T-helper 2 cell (primary cell): Measurements from ENCODE around the gene RBP3.
"Not testable (repeated sequence)": the region's sequence is repeated elsewhere in the genome, so short reads cannot be mapped to it uniquely, and the experiment has no call there.

Experiments used
- DNase-seq, 5 experiments: peaks; one replicate each; pipeline versions ENCODE4 v3.0.0 to v3.0.0-alpha.2; 2012 to 2022

The RBP3 gene

GRCh38 chr10:47376522-47377220 lies 28.5 kb downstream of the RBP3 start:
- no peak for DNase-seq

DNA sequence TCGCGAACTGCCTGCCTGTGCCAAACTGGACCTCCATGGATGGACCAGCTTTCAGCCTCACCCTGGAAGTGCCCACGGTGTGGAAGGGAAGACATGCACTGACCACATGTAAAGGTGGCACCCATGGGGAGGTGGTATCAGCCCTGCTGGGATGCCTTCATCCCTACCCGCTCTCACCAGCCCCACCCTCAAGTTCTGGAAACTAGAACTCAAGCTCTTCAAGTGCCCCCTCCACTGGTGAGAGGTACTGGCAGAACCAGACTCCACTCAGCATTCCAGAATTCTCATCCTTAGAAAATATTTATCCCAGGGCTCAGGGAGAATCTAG lies 30.0 kb downstream of the RBP3 start:
- no peak for DNase-seq

GRCh38 chr10:47378606-47379444 lies 30.7 kb downstream of the RBP3 start:
- no peak for DNase-seq

GRCh38 chr10:47379445-47379785 lies 31.3 kb downstream of the RBP3 start:
- no peak for DNase-seq

DNA sequence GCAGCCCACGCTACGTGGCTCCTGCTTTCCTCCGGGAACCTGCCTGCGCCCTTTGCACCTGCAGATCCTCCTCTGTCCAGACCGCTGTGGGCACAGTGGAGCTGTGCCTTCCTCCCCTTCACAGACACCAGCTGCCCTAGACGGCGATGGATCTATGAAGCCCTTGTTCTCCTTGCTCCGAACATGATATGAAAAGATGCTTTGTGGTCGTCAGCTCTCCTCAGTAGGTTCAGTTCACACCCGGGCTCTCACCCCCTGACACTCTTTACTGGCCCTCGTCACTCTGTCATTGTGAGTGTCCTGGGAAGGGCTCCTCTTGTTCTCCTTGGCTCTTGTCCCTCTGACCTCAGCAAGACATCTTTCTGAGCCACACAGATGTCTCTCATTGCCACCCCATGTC lies 31.7 kb downstream of the RBP3 start:
- no peak for DNase-seq

DNA sequence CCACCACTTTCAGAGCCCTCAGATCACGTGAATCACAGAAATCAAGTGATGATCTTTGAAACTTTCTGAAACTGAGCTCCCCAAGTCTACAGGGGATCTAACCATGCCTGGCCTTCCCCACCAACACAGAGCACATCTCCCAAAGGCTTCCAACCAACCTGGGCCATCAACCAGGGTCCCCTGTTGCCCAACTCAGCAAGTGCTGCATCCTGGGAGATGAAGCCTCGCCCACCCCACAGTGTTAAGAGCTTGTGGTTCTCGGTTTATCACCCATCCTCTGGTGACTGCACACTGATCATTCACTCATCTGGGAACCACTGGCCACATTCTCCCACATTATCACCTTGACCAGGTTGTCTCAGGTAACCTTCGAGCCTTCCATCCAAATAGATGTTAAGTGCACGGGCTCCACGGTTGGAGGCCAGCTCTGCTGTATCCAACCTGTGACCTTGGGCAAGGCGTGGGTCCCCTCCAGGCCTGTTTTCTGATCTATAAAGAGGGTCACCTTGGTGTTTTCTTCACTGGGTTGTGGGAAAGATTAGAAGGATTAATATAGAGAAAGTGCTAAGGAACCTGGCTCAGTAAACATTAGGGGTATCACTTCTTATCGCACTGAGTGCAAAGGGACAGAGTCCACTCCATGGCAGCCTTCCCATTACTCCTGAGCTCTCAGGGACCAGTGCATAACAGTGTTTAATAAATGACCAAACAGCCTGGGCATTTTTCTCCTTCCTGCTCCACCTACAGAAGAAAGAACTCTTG lies 32.4 kb downstream of the RBP3 start:
- no peak for DNase-seq

DNA sequence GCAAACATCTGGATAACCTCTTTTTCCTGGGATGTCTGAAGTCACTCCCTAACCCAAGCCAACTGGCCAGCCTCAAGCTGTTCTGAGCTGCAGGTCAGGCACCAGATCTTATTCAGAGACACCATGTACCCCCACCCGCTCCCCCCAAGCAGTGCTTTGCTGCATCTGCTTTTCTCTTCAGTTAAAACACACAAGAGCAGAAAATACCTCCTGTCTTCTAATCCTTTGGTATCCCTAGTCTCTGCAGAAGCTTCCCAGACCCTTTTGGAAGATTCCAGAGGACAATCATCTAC lies 32.9 kb downstream of the RBP3 start:
- DNase-seq: no peak

DNA sequence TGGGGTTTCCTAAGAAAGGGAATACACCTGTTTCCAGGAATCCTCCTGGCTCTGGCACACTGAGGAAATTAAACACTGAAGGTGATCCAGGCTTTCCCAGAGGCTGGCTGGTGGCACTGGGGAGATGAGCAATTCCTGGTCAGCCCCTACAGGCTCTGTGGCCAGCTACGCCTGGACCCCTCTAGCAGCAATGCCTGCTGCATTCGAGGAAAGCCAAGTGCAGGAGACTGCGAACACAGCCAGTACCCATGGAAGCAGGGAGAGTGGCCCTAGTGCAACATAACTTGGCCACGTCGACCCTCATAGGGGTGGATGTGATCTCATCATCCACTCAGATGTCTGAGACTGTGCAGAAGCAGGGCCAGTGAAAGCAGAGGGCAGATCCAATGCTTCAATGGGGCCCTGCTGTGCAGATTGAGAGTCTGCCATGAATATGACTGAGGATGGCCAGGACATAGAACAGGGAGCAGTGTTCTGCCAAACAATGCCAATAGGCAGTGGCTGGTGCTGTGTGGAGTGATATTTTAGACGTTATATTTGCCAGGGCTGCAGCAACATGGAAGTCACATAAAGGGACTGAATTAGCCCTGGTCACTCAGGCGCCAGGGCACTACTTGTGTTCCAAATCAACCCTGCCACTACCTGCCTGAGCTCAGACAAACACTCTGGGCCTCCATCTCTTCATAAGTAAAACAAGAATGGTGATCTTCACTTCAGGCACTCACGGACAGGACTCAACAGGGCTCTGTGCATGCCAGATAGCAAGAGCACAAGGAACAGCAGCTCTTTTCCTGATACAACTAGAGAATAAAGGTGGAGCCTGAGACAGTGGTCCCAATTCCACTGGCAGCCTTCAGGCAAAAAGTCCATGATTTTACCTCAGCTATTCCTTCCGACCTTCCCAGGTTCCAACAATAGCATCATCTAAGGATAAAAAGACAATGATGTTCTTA lies 33.5 kb downstream of the RBP3 start:
- no peak for DNase-seq

GRCh38 chr10:47383261-47384147 lies 35.3 kb downstream of the RBP3 start:
- DNase-seq: no peak

DNA sequence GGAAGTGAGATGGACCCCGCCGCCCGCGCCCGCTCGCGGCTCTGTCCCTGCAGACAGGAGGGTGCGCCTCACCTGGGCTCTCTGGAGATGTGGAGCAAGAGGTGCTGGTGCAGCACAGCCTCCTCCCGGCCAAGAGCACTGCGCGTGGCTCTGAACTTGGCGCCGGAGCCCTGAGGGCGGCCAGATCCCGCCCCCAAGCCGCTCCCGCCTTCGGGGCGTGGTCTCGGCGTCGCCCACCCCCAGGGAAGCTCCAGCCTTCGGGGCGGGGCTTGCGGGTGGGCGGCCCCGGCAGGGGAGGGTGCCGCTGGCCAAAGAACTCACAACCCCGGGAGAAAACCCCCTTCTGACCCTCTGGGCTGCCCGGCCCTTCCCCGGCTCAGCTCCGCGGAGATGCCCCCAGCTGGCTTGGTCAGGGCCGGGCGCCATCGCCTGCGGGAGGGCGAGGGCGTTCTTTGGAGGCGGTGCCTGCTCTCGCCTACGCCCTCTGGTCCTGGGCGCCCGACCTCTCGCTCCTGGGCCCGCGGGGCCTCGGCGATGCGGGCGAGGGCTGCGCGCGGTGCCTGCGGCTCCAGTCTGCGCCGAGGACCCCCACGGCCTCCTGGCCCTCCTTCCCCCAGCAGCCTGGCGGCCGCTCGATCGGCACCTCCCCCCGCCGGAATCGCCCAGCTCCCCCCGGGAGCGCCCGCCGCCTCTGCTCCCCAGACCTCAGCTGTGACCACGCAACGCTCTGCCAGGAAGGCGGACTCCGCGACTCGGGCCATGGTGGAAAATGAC lies 36.2 kb downstream of the RBP3 start, which contains the start of gene ZNF488:
Gene ZNF488 (minus strand): TSS at position 146 of the 774 bp plus-strand sequence. CDS start 15,464 bp downstream, outside the sequence.
- DNase-seq: peak; percentile 33 to 87 (median 42)

GRCh38 chr10:47386104-47386503 lies 37.9 kb downstream of the RBP3 start:
- DNase-seq: not testable (repeated sequence)

- DNase-seq: no peak
These were observed 40.7 kb downstream of the RBP3 start for GRCh38 chr10:47388879-47389278.

DNA sequence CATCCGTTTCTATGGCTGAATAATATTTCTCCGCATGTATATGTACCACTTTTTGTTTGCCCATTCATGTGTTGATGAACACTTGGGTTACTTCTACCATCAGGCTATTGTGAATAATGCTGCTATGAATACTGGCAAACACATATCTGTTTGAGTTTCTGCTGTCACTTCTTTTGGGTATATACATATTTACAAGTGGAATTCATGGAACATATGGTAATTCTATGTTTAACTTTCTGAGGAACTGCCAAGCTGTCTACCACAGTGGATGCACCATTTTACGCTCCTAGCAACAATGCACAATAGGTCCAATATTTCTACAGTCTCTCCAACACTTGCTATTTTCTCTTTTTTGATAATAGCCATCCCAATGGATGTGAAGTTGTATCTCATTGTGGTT lies 41.5 kb downstream of the RBP3 start:
- no peak for DNase-seq

DNA sequence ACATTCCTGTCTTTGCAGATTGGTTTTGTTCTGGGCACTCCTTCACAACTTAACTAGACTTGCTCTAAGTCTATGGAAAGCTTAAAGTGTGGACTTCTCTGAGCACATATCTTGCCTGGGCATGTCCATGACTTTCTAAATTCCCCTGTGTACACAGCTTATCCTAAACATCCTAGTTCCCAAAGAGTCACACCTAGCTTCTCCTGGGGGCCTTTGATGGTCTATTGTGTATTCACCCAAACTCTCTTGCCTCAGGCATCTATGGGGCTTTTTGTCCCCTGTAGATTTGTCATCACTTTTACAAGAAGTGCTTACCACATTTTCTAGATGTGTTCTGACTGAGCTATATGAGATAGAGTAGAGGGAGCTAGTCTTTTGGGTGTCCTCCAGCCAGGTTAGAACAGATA lies 48.2 kb downstream of the RBP3 start:
- peak in 1 of 5 experiments; percentile 32 for DNase-seq

DNA sequence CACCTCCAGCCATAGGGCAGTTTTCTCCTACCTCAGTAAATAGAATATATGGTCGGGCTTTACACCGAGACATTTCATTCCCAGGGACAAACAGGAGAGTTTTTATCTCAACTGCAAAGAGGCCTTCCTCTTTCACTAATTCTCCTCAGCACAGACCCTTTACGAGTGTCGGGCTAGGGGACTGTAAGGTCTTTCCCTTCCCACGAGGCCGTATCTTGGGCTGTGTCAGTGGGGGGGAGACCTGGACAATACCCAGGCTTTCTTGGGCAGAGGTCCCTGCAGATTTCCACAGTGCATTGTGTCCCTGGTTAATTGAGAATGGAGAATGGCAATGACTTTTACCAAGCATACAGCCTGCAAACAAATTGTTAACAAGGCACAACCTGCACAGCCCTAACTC lies 49.1 kb downstream of the RBP3 start:
- DNase-seq: no peak

GRCh38 chr10:47400251-47400650 lies 52.1 kb downstream of the RBP3 start:
- no peak for DNase-seq

GRCh38 chr10:47400786-47401185 lies 52.6 kb downstream of the RBP3 start:
- no peak for DNase-seq

GRCh38 chr10:47401210-47401609 lies 53.0 kb downstream of the RBP3 start:
- DNase-seq: no peak

DNA sequence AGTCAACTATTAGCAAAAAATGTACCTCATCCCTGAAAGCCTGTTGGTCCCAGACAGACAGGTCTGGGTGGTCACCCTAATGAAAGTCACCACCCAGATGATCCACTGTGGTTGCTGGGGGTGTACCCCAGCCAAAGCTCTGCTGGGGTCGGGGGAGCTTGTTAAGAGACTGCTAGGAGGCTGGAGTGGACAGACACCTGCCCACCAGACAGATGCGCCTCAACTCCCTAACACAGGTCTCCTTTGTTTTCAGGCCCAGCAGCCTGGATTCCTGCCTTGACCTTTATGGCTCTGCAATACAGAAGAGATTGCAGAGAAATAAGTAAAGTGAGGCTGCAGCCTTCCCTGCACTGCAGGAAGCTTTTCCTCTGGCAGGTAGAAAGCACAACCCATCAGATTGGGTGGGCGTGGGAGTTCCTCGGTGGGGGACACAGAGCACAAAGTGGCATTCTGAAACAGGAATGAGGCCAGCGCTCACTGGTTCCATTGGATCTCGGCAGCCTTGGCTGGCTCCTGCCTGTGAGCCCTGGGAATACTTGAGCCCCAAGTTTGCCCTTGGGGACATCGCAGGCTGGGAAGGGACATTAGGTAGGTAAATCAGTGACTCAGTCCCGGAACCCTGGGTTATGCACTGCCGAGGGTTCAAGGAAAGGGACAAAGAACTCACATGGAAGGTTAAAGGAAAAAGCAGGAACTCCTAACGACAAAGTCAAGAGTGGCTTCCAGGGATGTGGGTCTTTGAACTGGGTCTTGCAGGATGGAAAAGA lies 53.9 kb downstream of the RBP3 start:
- DNase-seq: no peak
